IPS-11a (cell line): ENCODE data around the gene KIAA1549.
"Not testable (repeated sequence)": the region's sequence is repeated elsewhere in the genome, so short reads cannot be mapped to it uniquely, and the experiment has no call there.

Experiments used
- H3K4me3 ChIP-seq: one replicate; pipeline ENCODE4 v1.5.1; 2013; ENCODE audit warnings: low read depth, low read length, control low read depth

KIAA1549 gene

GRCh38 chr7:138821912-138822311, 159.3 kb downstream of the KIAA1549 start:
- no peak overlapping the region for H3K4me3 ChIP-seq

- H3K4me3 ChIP-seq, result no peak overlapping the region
Measured at GRCh38 chr7:138819625-138820024, 161.6 kb downstream of the KIAA1549 start.

- H3K4me3 ChIP-seq, result no peak overlapping the region
Measured at GRCh38 chr7:138816650-138817049, 164.5 kb downstream of the KIAA1549 start.

GRCh38 chr7:138814816-138815332, 166.3 kb downstream of the KIAA1549 start:
- no peak overlapping the region for H3K4me3 ChIP-seq

GRCh38 chr7:138813945-138814344, 167.2 kb downstream of the KIAA1549 start:
- no peak overlapping the region for H3K4me3 ChIP-seq

GRCh38 chr7:138811327-138811726, 169.9 kb downstream of the KIAA1549 start:
- not testable (repeated sequence) for H3K4me3 ChIP-seq

- no peak overlapping the region for H3K4me3 ChIP-seq
Measured at GRCh38 chr7:138809346-138809745, 171.8 kb downstream of the KIAA1549 start.

- no peak overlapping the region for H3K4me3 ChIP-seq
Measured at GRCh38 chr7:138804618-138805017, 176.6 kb downstream of the KIAA1549 start.

- H3K4me3 ChIP-seq, result no peak overlapping the region
Measured at GRCh38 chr7:138802706-138803105, 178.5 kb downstream of the KIAA1549 start.

- H3K4me3 ChIP-seq, result no peak overlapping the region
Measured at GRCh38 chr7:138801256-138801655, 179.9 kb downstream of the KIAA1549 start.

- H3K4me3 ChIP-seq, result no peak overlapping the region
Measured at GRCh38 chr7:138799336-138800000, 181.7 kb downstream of the KIAA1549 start.

- no peak overlapping the region for H3K4me3 ChIP-seq
Measured at GRCh38 chr7:138798836-138799235, 182.4 kb downstream of the KIAA1549 start.

- no peak within 1 kb of the TSS for H3K4me3 ChIP-seq
Measured at GRCh38 chr7:138797715-138798320, 183.4 kb downstream of the KIAA1549 start, which contains the start of the genes ATP6V0A4 and TMEM213. Gene ATP6V0A4 (minus strand): TSS chr7:138798196. CDS start chr7:138771247, 26,949 bp downstream. Gene TMEM213 (plus strand): TSS chr7:138797994. CDS start chr7:138798105, 111 bp downstream.

GRCh38 chr7:138797046-138797445, 184.1 kb downstream of the KIAA1549 start:
- H3K4me3 ChIP-seq, result not testable (repeated sequence)

GRCh38 chr7:138796038-138796615, 185.1 kb downstream of the KIAA1549 start:
- no peak overlapping the region for H3K4me3 ChIP-seq

- no peak overlapping the region for H3K4me3 ChIP-seq
Measured at GRCh38 chr7:138785587-138786437, 195.4 kb downstream of the KIAA1549 start.

GRCh38 chr7:138784692-138785091, 196.5 kb downstream of the KIAA1549 start:
- no peak overlapping the region for H3K4me3 ChIP-seq
